MM.1S (cell line): ENCODE results near the gene SGMS1.

Experiments
- DNase-seq: peaks from one replicate; pipeline ENCODE4 v3.0.0-alpha.2; 2015
- H2AFZ ChIP-seq: fragments of 300-600 bp; sonication (generic); 2 replicates; pipeline ENCODE4 v1.6.0; 2016; ENCODE audit warnings: antibody characterized with exemption, low read length
- H3F3A ChIP-seq: fragments of 300-600 bp; sonication (generic); 2 replicates; pipeline ENCODE4 v1.6.1; 2016; ENCODE audit warnings: mild to moderate bottlenecking, antibody characterized with exemption, low read length, moderate library complexity, mixed read lengths; ENCODE audit not compliant: insufficient read depth
- H3K27ac ChIP-seq: fragments of 300-600 bp; sonication (generic); 2 replicates; pipeline ENCODE4 v1.5.1; 2016; ENCODE audit warnings: mild to moderate bottlenecking, low read length
- H3K27me3 ChIP-seq: fragments of 300-600 bp; sonication (generic); replicated peaks from 2 replicates; pipeline ENCODE4 v1.6.0; 2016; ENCODE audit warnings: low read length; ENCODE audit not compliant: insufficient read depth
- H3K36me3 ChIP-seq: fragments of 300-600 bp; sonication (generic); replicated peaks from 2 replicates; pipeline ENCODE4 v1.6.1; 2016; ENCODE audit warnings: mild to moderate bottlenecking, low read length, mixed read lengths; ENCODE audit not compliant: insufficient read depth
- H3K4me1 ChIP-seq: fragments of 300-600 bp; sonication (generic); 2 replicates; pipeline ENCODE4 v1.6.1; 2016; ENCODE audit warnings: low read length, mixed read lengths
- H3K4me2 ChIP-seq: fragments of 300-600 bp; sonication (generic); 2 replicates; pipeline ENCODE4 v1.6.0; 2016; ENCODE audit warnings: low read depth, low read length
- H3K4me3 ChIP-seq: fragments of 300-600 bp; sonication (generic); 2 replicates; pipeline ENCODE4 v1.5.1; 2016; ENCODE audit warnings: low read length, mixed read lengths
- H3K79me2 ChIP-seq: fragments of 300-600 bp; sonication (generic); 2 replicates; pipeline ENCODE4 v1.6.1; 2016; ENCODE audit warnings: mixed run types, low read length, mixed read lengths
- H3K9ac ChIP-seq: fragments of 300-600 bp; sonication (generic); 2 replicates; pipeline ENCODE4 v1.6.1; 2016; ENCODE audit warnings: low read length, mixed read lengths
- H3K9me2 ChIP-seq: fragments of 300-600 bp; sonication (generic); replicated peaks from 2 replicates; pipeline ENCODE4 v1.6.1; 2016; ENCODE audit warnings: mild to moderate bottlenecking, low read length, mixed read lengths; ENCODE audit not compliant: insufficient read depth
- H3K9me3 ChIP-seq: fragments of 300-600 bp; sonication (generic); replicated peaks from 2 replicates; pipeline ENCODE4 v1.6.1; 2016; ENCODE audit warnings: mild to moderate bottlenecking, low read length, mixed read lengths; ENCODE audit not compliant: insufficient read depth
- H4K20me1 ChIP-seq: fragments of 300-600 bp; sonication (generic); 2 replicates; pipeline ENCODE4 v1.6.1; 2016; ENCODE audit warnings: mild to moderate bottlenecking, low read length, moderate library complexity, mixed read lengths; ENCODE audit not compliant: insufficient read depth
- CTCF ChIP-seq: fragments of 300-600 bp; sonication (generic); IDR thresholded peaks from 2 replicates; pipeline ENCODE4 v1.5.1; 2016; ENCODE audit warnings: antibody characterized with exemption, low read length, mixed read lengths
- EZH2 ChIP-seq: fragments of 300-600 bp; sonication (generic); optimal IDR thresholded peaks from 2 replicates; pipeline ENCODE3; 2017; ENCODE audit warnings: low read depth, mild to moderate bottlenecking, antibody characterized with exemption, low read length, mixed read lengths
- EZH2phosphoT487 ChIP-seq: fragments of 300-600 bp; sonication (generic); IDR thresholded peaks from 2 replicates; pipeline ENCODE4 v1.6.1; 2018; ENCODE audit warnings: antibody characterized with exemption, low read length

Gene SGMS1

GRCh38 chr10:50472914-50473313 lies 150.8 kb downstream of the SGMS1 start:
- Histone ChIP-seq H3F3A (no peaks in the 10 kb centered on the region), H3K4me2 (no peak overlapping the region), H3K36me3 (no peaks in the 10 kb centered on the region), H3K9me3 (no peaks in the 10 kb centered on the region), H3K9me2 (no peaks in the 10 kb centered on the region), H3K4me1 (no peaks in the 10 kb centered on the region), H3K27ac (no peak overlapping the region), H3K4me3 (no peak overlapping the region), H4K20me1 (no peaks in the 10 kb centered on the region), H3K9ac (no peak overlapping the region), H3K27me3 (no peaks in the 10 kb centered on the region), H3K79me2 (no peaks in the 10 kb centered on the region), H2AFZ (no peak overlapping the region)
- TF ChIP-seq EZH2 (no peak), CTCF (no peak), EZH2phosphoT487 (no peak)
- no peak for DNase-seq

- no peaks in the 10 kb centered on the region for H3K4me1 ChIP-seq
- H3K9me3 ChIP-seq, result no peaks in the 10 kb centered on the region
- H3K4me3 ChIP-seq, result no peak overlapping the region
- no peak for DNase-seq
- H3K4me2 ChIP-seq, result no peak overlapping the region
- H3K9ac ChIP-seq, result no peak overlapping the region
- H3K36me3 ChIP-seq, result no peaks in the 10 kb centered on the region
- no peak overlapping the region for H2AFZ ChIP-seq
- no peaks in the 10 kb centered on the region for H4K20me1 ChIP-seq
- TF ChIP-seq EZH2 (no peak), EZH2phosphoT487 (no peak), CTCF (no peak)
- no peaks in the 10 kb centered on the region for H3K79me2 ChIP-seq
- no peaks in the 10 kb centered on the region for H3F3A ChIP-seq
- no peak overlapping the region for H3K27ac ChIP-seq
- H3K9me2 ChIP-seq, result no peaks in the 10 kb centered on the region
- H3K27me3 ChIP-seq, result no peaks in the 10 kb centered on the region
Measured at GRCh38 chr10:50471583-50471975, 152.2 kb downstream of the SGMS1 start.

- no peak overlapping the region for H3K4me2 ChIP-seq
- no peaks in the 10 kb centered on the region for H4K20me1 ChIP-seq
Measured at GRCh38 chr10:50470798-50471582, 152.8 kb downstream of the SGMS1 start.

More at GRCh38 chr10:50470798-50471582, 152.8 kb downstream of the SGMS1 start:
- TF ChIP-seq EZH2, result no peak
- no peak for TF ChIP-seq EZH2phosphoT487
- no peak for TF ChIP-seq CTCF
- Histone ChIP-seq H3K27ac (no peak overlapping the region), H3F3A (no peaks in the 10 kb centered on the region), H3K9ac (no peak overlapping the region), H3K4me1 (no peaks in the 10 kb centered on the region), H2AFZ (no peak overlapping the region), H3K9me2 (no peaks in the 10 kb centered on the region), H3K36me3 (no peaks in the 10 kb centered on the region), H3K9me3 (no peaks in the 10 kb centered on the region), H3K4me3 (no peak overlapping the region), H3K27me3 (no peaks in the 10 kb centered on the region), H3K79me2 (no peaks in the 10 kb centered on the region)
- DNase-seq, result no peak
